ENCODE results near the gene C6orf120. TPM values are rescaled to one million over a fixed set of nuclear protein-coding genes. Genes with fewer than 3 reads are reported as not detected.

The C6orf120 gene
- total and polyA plus RNA-seq, 2 donors (not counting 3 experiments of a cell fraction or from before 2014, with no cell fraction given), result 13.8 to 30.1 TPM

- Histone ChIP-seq H3K9me3 (replicated peaks; ENCODE audit: control insufficient read depth, insufficient read depth, low read length) (no peaks in the 10 kb centered on the region), H3K27me3 (ENCODE audit: control insufficient read depth in 2 of 2, insufficient read depth in 2 of 2, low read length in 2 of 2) (no peaks in the 10 kb centered on the region), H3K27ac (ENCODE audit: insufficient read depth, low read depth, low read length) (no peak overlapping the region), H4K20me1 (replicated peaks; ENCODE audit: control insufficient read depth, extremely low read depth, insufficient read depth, low read length) (no peaks in the 10 kb centered on the region), H3K9ac (replicated peaks; ENCODE audit: extremely low read depth, insufficient read depth, low read length) (no peak overlapping the region), H2AFZ (ENCODE audit: low read depth, low read length) (no peak overlapping the region), H3K36me3 (ENCODE audit: control insufficient read depth in 2 of 2, extremely low read depth in 1 of 2, insufficient read depth in 2 of 2, low read length in 2 of 2) (no peaks in the 10 kb centered on the region), H3K9me1 (replicated peaks; ENCODE audit: control insufficient read depth, extremely low read depth, insufficient read depth, low read length) (no peaks in the 10 kb centered on the region), H3K4me2 (ENCODE audit: insufficient read depth, low read length) (no peak overlapping the region), H3K4me3 (replicated peaks in 1 of 3; ENCODE audit: insufficient read depth in 1 of 3, low read depth in 1 of 3, low read length in 3 of 3) (no peak overlapping the region), H3K4me1 (ENCODE audit: control insufficient read depth, extremely low read depth, insufficient read depth, low read length) (peaks cover 28% of the 10 kb centered on the region), H3K79me2 (ENCODE audit: control insufficient read depth, insufficient read depth, low read length) (peaks cover 14% of the 10 kb centered on the region)
- DNase-seq (ENCODE audit: low read depth, low spot score) (no peak), FAIRE-seq (no peak)
- no TSS peak for BruUV-seq (replicated peaks)
- dilution Hi-C loops (cut with MboI; ENCODE audit: extremely low pct_ligation_motif_present, low sequenced_read_pairs) (no loop called here), intact Hi-C loops (cut with micrococcal nuclease) (loop anchor here (5.0 kb wide), 1 partner anchor 157 kb away; no protein-coding TSS in a partner anchor)
- CTCF ChIA-PET, result interaction anchor here (0.9 kb wide), 1 partner anchor 25 kb away, joined by 3 read pairs; no protein-coding TSS in a partner anchor
- TF ChIP-seq FOS (IDR thresholded peaks at IDR 0.05; ENCODE audit: borderline replicate concordance, insufficient read depth, low read length) (no peak), GATA2 (IDR thresholded peaks at IDR 0.05; ENCODE audit: insufficient read depth, insufficient read length, low read depth, low read length) (no peak), MYC (IDR thresholded peaks at IDR 0.05; ENCODE audit: low read depth, low read length) (no peak), JUN (IDR thresholded peaks at IDR 0.05; ENCODE audit: borderline replicate concordance, insufficient read depth, insufficient read length, low read depth) (no peak), POLR2AphosphoS5 (IDR thresholded peaks at IDR 0.05; ENCODE audit: insufficient read depth, low read depth, low read length) (no peak), POLR2A (IDR thresholded peaks at IDR 0.05; ENCODE audit: low read depth, low read length) (no peak), EZH2 (IDR thresholded peaks at IDR 0.05; ENCODE audit: borderline replicate concordance, low read depth, low read length, severe bottlenecking) (no peak)
- TF ChIP-seq, protein P1, sequence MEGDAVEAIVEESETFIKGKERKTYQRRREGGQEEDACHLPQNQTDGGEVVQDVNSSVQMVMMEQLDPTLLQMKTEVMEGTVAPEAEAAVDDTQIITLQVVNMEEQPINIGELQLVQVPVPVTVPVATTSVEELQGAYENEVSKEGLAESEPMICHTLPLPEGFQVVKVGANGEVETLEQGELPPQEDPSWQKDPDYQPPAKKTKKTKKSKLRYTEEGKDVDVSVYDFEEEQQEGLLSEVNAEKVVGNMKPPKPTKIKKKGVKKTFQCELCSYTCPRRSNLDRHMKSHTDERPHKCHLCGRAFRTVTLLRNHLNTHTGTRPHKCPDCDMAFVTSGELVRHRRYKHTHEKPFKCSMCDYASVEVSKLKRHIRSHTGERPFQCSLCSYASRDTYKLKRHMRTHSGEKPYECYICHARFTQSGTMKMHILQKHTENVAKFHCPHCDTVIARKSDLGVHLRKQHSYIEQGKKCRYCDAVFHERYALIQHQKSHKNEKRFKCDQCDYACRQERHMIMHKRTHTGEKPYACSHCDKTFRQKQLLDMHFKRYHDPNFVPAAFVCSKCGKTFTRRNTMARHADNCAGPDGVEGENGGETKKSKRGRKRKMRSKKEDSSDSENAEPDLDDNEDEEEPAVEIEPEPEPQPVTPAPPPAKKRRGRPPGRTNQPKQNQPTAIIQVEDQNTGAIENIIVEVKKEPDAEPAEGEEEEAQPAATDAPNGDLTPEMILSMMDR (IDR thresholded peaks at IDR 0.05; ENCODE audit: extremely low read depth in 1 of 2, insufficient read depth in 1 of 2, low read depth in 1 of 2, low read length in 2 of 2), result no peak
- TF ChIP-seq, protein P2, sequence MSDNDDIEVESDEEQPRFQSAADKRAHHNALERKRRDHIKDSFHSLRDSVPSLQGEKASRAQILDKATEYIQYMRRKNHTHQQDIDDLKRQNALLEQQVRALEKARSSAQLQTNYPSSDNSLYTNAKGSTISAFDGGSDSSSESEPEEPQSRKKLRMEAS (IDR thresholded peaks at IDR 0.05; ENCODE audit: insufficient read depth, insufficient read length), result no peak
- POLR2A ChIA-PET, result no interaction called here
Measured at GRCh38 chr6:169695131-169695530, 6.8 kb upstream of the C6orf120 start.
